ENCODE results near the gene SLC35C1.
A peak's percentile ranks its signal among the peaks of the same experiment; 100 is the strongest.

SLC35C1 gene

DNA sequence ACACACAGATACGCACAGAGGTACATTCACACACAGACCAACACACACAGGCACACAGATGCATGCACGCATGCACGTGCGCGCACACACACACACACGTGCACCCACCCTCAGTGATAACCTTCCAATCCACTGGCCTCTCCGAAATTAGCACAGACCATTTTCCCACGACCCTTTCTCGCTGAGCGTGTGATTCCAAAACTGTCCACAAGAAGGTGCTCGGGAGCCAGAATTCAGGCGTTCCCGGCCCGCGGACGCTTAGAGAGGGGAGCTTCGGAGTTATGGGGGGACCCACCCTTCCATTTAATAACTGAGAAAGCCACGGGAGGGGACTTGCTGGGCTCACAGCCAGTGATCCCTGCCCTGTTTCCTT lies 33.8 kb upstream of the SLC35C1 start:
- intact Hi-C loops (cut with DNase I; ENCODE audit: low total_unique reads), result loop anchor here (2.0 to 5.0 kb wide), 2 partner anchors 350 to 399 kb away; no protein-coding TSS in a partner anchor
- Histone ChIP-seq H3K27ac (peak overlapping the region; percentile 73 to 75), H3K4me1 (peaks cover 0 to 11% (median 4%) of the 10 kb centered on the region in 4 donors), H3K27me3 (no peaks in the 10 kb centered on the region), H3K36me3 (no peaks in the 10 kb centered on the region), H3K9me3 (no peaks in the 10 kb centered on the region), H3K4me3 (peak overlapping the region; percentile 48 to 59)
- peak; percentile 73 to 83 for DNase-seq
- TF ChIP-seq, protein P1, sequence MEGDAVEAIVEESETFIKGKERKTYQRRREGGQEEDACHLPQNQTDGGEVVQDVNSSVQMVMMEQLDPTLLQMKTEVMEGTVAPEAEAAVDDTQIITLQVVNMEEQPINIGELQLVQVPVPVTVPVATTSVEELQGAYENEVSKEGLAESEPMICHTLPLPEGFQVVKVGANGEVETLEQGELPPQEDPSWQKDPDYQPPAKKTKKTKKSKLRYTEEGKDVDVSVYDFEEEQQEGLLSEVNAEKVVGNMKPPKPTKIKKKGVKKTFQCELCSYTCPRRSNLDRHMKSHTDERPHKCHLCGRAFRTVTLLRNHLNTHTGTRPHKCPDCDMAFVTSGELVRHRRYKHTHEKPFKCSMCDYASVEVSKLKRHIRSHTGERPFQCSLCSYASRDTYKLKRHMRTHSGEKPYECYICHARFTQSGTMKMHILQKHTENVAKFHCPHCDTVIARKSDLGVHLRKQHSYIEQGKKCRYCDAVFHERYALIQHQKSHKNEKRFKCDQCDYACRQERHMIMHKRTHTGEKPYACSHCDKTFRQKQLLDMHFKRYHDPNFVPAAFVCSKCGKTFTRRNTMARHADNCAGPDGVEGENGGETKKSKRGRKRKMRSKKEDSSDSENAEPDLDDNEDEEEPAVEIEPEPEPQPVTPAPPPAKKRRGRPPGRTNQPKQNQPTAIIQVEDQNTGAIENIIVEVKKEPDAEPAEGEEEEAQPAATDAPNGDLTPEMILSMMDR (IDR thresholded peaks at IDR 0.05), result peak; percentile 88 to 97

DNA sequence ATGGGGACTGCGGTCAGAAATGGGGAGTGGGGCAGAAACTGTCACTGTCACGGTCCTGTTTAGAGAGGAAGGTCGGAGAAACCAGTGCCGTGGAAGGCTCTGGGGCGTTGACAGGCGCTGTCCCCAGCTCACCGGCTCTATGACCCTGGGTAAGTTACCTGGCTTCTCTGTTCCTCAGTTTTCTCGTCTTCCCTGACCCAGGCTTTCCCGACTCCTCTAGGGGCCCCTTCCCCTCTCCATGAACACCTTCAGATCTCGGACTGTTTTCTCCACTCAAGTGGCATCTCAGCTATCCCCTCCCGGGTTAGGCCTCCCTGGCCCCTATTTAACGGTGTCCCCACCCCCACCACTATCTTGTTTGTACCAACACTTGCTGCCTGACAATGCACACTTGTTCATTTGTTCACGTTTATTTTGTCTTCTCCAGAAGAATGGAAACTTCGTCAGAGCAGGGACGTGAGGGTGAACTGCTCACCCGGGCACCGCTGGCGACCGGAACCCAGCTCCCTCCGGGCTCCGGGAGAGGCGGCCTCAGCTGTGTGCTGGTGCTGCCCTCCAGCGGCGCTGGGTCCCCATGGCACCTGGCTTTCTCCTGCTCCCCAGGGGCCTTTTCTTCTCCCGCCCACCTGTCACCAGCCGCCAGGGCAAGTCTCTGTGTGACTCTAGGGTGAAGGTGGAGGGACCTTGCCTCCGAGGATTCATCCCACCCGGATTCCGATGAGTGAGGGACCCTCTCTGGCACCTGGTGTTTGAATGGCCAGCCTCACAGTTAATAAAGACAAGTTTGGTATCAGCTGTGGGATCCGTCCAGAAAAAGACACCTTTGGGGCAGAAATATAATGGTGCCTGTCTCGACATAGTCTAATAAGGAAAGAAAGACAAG lies 33.1 kb upstream of the SLC35C1 start:
- peak overlapping the region; percentile 73 to 75 for H3K27ac ChIP-seq
- TF ChIP-seq, protein P1 (IDR thresholded peaks at IDR 0.05), result peak; percentile 95 to 97
- no peaks in the 10 kb centered on the region for H3K36me3 ChIP-seq
- H3K4me3 ChIP-seq, result peak overlapping the region; percentile 48 to 59
- no peaks in the 10 kb centered on the region for H3K9me3 ChIP-seq
- peak; percentile 84 to 91 for DNase-seq
- H3K4me1 ChIP-seq, result peaks cover 0 to 11% (median 1%) of the 10 kb centered on the region in 4 donors
- intact Hi-C loops (cut with DNase I; ENCODE audit: low total_unique reads), result loop anchor here (2.0 to 5.0 kb wide), 2 partner anchors 351 to 400 kb away; no protein-coding TSS in a partner anchor
- H3K27me3 ChIP-seq, result no peaks in the 10 kb centered on the region

DNA sequence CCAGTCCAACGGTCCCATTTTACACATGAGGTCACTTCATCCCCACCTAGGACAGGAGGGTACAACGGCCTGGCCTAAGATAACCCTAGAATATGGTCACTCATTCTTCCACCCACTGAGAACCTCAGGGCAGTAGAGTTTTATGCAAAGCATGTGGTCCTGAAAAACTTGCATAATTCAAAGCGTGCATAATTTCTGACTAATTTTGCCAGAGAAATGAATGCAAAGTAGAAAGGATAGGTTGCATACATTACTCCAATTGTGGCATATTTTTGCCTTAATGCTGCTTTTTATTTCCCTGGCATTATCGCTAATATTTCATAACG lies 32.5 kb upstream of the SLC35C1 start:
- Histone ChIP-seq H3K4me3 (no peak overlapping the region), H3K9me3 (no peaks in the 10 kb centered on the region), H3K4me1 (peaks cover 0 to 11% (median 1%) of the 10 kb centered on the region in 4 donors), H3K27ac (no peak overlapping the region), H3K36me3 (no peaks in the 10 kb centered on the region), H3K27me3 (no peaks in the 10 kb centered on the region)
- TF ChIP-seq, protein P1 (IDR thresholded peaks at IDR 0.05), result no peak
- peak in 1 of 2 donors; percentile 6 for DNase-seq
- intact Hi-C loops (cut with DNase I; ENCODE audit: low total_unique reads), result loop anchor here (5.0 kb wide), 1 partner anchor 400 kb away; no protein-coding TSS in a partner anchor

DNA sequence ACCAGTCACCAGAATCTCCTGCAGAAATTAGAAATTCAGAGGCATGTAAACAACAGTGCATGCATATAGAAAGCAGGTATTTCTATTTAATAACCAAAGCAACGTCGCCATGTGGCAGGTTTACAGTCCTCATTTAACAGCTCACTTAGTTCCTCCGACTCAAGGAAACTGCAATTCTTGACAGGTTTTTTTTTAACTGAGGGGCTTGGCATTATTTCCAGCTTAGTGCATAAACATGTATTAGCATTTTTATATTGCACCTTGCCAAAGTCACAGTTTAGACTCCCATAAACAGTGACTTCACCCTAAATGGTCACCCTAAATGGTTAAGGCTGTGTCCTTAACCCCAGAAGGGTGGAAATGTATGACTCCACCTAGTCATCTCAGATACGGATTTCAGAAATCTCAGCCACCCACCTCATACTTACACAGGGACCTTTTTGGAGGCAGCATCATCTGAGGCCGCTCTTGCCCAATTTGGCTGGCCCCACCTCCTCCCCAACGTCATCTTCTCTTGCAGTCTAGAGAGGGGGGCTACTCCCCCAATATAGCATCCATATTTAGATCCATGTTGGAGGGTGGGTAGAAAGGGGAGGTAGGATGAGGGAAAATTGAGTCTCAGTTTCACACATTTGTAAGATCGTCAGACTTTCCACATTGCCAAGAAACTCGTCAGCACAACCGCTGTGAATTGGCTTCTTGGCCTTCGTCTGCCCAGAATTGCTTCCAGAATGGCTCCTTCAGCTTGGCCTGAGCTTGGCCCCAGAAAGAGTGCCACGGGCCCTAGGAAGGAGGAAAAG lies 31.8 kb upstream of the SLC35C1 start:
- Histone ChIP-seq H3K9me3 (no peaks in the 10 kb centered on the region), H3K4me3 (no peak overlapping the region), H3K4me1 (peaks cover 0 to 11% (median 1%) of the 10 kb centered on the region in 4 donors), H3K27ac (no peak overlapping the region), H3K36me3 (no peaks in the 10 kb centered on the region), H3K27me3 (no peaks in the 10 kb centered on the region)
- TF ChIP-seq, protein P1 (IDR thresholded peaks at IDR 0.05), result no peak
- peak in 1 of 2 donors; percentile 59 for DNase-seq
- intact Hi-C loops (cut with DNase I; ENCODE audit: low total_unique reads), result loop anchor here (5.0 kb wide), 1 partner anchor 401 kb away; no protein-coding TSS in a partner anchor

DNA sequence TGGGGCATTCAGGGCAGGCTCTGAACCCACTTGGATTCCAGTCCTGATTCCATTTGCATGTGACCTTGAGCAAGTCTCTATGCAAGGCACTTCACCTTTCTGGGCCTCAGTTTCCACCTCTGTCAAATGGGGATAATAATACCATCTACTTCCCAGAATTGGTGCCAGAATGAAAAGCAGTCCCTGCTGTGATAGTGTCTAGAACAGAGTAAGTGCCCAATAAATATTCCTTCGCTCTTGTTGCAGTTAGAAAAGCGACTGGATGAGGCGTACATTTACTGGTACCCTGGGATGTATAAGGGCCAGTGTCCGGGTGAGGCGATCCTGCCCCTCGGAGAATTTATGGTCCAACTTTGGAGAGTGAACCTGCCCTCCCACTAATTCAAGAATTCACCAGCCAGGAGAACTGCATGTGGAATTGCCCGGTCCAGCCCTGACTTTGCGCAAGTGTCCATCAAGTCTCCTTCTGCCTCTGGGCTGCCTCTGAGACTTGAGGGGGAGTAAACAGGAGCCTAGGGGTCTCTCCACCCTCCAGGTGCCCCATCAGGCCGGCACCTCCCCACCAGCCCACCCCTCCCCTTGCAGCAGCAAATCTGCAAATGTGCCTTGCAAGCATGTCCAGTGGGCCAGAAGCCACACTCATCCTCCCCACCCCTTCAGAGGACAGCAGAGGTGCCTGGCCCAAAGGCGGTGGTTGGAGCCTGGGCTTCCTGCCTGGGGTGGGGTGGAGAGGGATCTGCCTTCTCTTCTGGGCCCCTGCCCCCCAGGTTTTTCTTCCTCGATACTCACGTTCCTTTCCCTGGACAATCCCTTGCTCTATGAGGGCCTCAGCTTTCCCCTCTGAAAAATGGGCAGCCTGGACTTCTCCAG lies 30.9 kb upstream of the SLC35C1 start:
- Histone ChIP-seq H3K4me1 (peaks cover 0 to 11% (median 1%) of the 10 kb centered on the region in 4 donors), H3K27ac (no peak overlapping the region), H3K27me3 (peaks cover 0 to 7% of the 10 kb centered on the region in 2 donors), H3K4me3 (no peak overlapping the region), H3K36me3 (no peaks in the 10 kb centered on the region), H3K9me3 (no peaks in the 10 kb centered on the region)
- intact Hi-C loops (cut with DNase I; ENCODE audit: low total_unique reads), result loop anchor here (5.0 kb wide), 1 partner anchor 402 kb away; no protein-coding TSS in a partner anchor
- TF ChIP-seq, protein P1 (IDR thresholded peaks at IDR 0.05), result no peak
- DNase-seq, result peak in 1 of 2 donors; percentile 34

All from tibial artery (tissue), 4 donors.